H1 (cell line): ENCODE results near the gene SLC35D3. TPM values are rescaled to one million over a fixed set of nuclear protein-coding genes. Genes with fewer than 3 reads are reported as not detected.

ENCODE experiments used
- CTCF ChIA-PET: fragments of 300-600 bp; sonication (Branson Sonifier 250); formaldehyde crosslinking; loops from one replicate; lab custom pipeline; 2021; ENCODE audit not compliant: partially characterized antibody; lab: Charles Lee
- POLR2A ChIA-PET: fragments of 300-600 bp; sonication (Branson Sonifier 250); formaldehyde crosslinking; loops from one replicate; lab custom pipeline; 2021; ENCODE audit warnings: inconsistent platforms; ENCODE audit not compliant: partially characterized antibody; lab: Charles Lee
- DNase-seq, 2 experiments: peaks; one replicate each; pipeline versions ENCODE4 v3.0.0 to v3.0.0-alpha.2; 2010 to 2022; ENCODE audit warnings: low spot score in 2 of 2, low read depth in 1 of 2, mixed read lengths in 1 of 2
- FAIRE-seq: peaks from 2 replicates; lab custom pipeline; 2011; peaks lifted over from hg19 to GRCh38; lab: Jason Lieb, UNC
- H2AFZ ChIP-seq: 2 replicates; pipeline ENCODE4 v1.8.1; 2012; ENCODE audit warnings: low read length, inconsistent platforms
- H2AK5ac ChIP-seq: 2 replicates; pipeline ENCODE4 v1.6.1; 2013; ENCODE audit warnings: low read depth, low read length
- H2BK120ac ChIP-seq: replicated peaks from 2 replicates; pipeline ENCODE3; 2013; ENCODE audit warnings: low read depth, low read length, inconsistent platforms
- H2BK12ac ChIP-seq: 2 replicates; pipeline ENCODE4 v1.6.1; 2013; ENCODE audit warnings: low read depth, low read length
- H2BK15ac ChIP-seq: 2 replicates; pipeline ENCODE4 v1.6.1; 2013; ENCODE audit warnings: low read length
- H2BK20ac ChIP-seq: 2 replicates; pipeline ENCODE4 v1.6.1; 2013; ENCODE audit warnings: low read length
- H2BK5ac ChIP-seq: 2 replicates; pipeline ENCODE4 v1.6.1; 2013; ENCODE audit warnings: low read depth, low read length
- H3K14ac ChIP-seq: 2 replicates; pipeline ENCODE4 v1.6.1; 2013; ENCODE audit warnings: inconsistent platforms; ENCODE audit not compliant: insufficient read length
- H3K18ac ChIP-seq: 2 replicates; pipeline ENCODE4 v1.6.1; 2013; ENCODE audit warnings: low read length; ENCODE audit errors: extremely low read depth
- H3K23ac ChIP-seq: 2 replicates; pipeline ENCODE4 v1.6.1; 2013; ENCODE audit warnings: inconsistent platforms; ENCODE audit not compliant: insufficient read length
- H3K23me2 ChIP-seq: 2 replicates; pipeline ENCODE4 v1.6.1; 2013; ENCODE audit warnings: low read depth, low read length
- H3K27ac ChIP-seq: 2 replicates; pipeline ENCODE4 v1.6.1; 2011; ENCODE audit warnings: low read depth, low read length, inconsistent platforms
- H3K27me3 ChIP-seq, 4 experiments: replicated peaks in 1 of 4; 1 replicate in 1 of 4; 2 replicates in 3 of 4; pipeline versions ENCODE4 v1.6.1 to v1.8.1; 2011 to 2013; ENCODE audit warnings: low read length in 3 of 4, mild to moderate bottlenecking in 3 of 4, inconsistent platforms in 2 of 4, mixed read lengths in 2 of 4, moderate library complexity in 1 of 4; ENCODE audit not compliant: control insufficient read depth in 3 of 4, insufficient read depth in 3 of 4; ENCODE audit errors: extremely low read depth in 1 of 4
- H3K36me3 ChIP-seq, 4 experiments: 2 replicates each; pipeline versions ENCODE4 v1.6.1 to v1.8.1; 2011 to 2013; ENCODE audit warnings: mild to moderate bottlenecking in 4 of 4, low read length in 3 of 4, moderate library complexity in 2 of 4, control low read depth in 1 of 4, inconsistent platforms in 1 of 4; ENCODE audit not compliant: insufficient read depth in 4 of 4, control insufficient read depth in 2 of 4
- H3K4ac ChIP-seq: replicated peaks from 2 replicates; pipeline ENCODE3; 2013; ENCODE audit warnings: low read length, low read depth, mixed read lengths, inconsistent platforms; ENCODE audit not compliant: insufficient read length
- H3K4me1 ChIP-seq, 4 experiments: replicated peaks in 1 of 4; 1 replicate in 1 of 4; 2 replicates in 3 of 4; pipeline versions ENCODE4 v1.6.1 to v1.8.1; 2011 to 2013; ENCODE audit warnings: low read length in 3 of 4, inconsistent platforms in 2 of 4, mixed read lengths in 1 of 4; ENCODE audit not compliant: insufficient read depth in 4 of 4, control insufficient read depth in 3 of 4
- H3K4me2 ChIP-seq, 2 experiments: 2 replicates each; pipeline versions ENCODE4 v1.6.1 to v1.8.1; 2011 to 2013; ENCODE audit warnings: low read depth in 2 of 2, low read length in 2 of 2, control low read depth in 1 of 2, inconsistent platforms in 1 of 2, mild to moderate bottlenecking in 1 of 2; ENCODE audit not compliant: insufficient read depth in 1 of 2
- H3K4me3 ChIP-seq, 4 experiments: fragments of 200-600, 300-600 bp in 1 of 4; sonication (generic), shearing (Covaris generic), sonication (Bioruptor Twin) in 1 of 4; 2 replicates each; pipeline versions ENCODE4 v1.5.1 to v1.8.1; 2011 to 2016; ENCODE audit warnings: low read length in 4 of 4, low read depth in 3 of 4, control low read depth in 2 of 4, inconsistent platforms in 2 of 4, mild to moderate bottlenecking in 2 of 4, mixed read lengths in 1 of 4, moderate library complexity in 1 of 4; ENCODE audit not compliant: insufficient read depth in 2 of 4; ENCODE audit errors: extremely low read depth in 1 of 4
- H3K56ac ChIP-seq: replicated peaks from 2 replicates; pipeline ENCODE3; 2013; ENCODE audit warnings: low read depth, mild to moderate bottlenecking, mixed read lengths, low read length, inconsistent platforms; ENCODE audit not compliant: insufficient read length
- H3K79me1 ChIP-seq: 2 replicates; pipeline ENCODE4 v1.6.1; 2013; ENCODE audit warnings: low read depth, low read length, control low read depth
- H3K79me2 ChIP-seq, 2 experiments: 2 replicates each; pipeline versions ENCODE4 v1.6.1 to v1.8.1; 2012 to 2013; ENCODE audit warnings: low read length in 2 of 2, mild to moderate bottlenecking in 2 of 2, inconsistent platforms in 1 of 2; ENCODE audit not compliant: insufficient read depth in 2 of 2, control insufficient read depth in 1 of 2
- H3K9ac ChIP-seq, 4 experiments: replicated peaks in 1 of 4; 1 replicate in 1 of 4; 2 replicates in 3 of 4; pipeline versions ENCODE4 v1.6.1 to v1.8.1; 2011 to 2013; ENCODE audit warnings: low read depth in 3 of 4, low read length in 3 of 4, control low read depth in 2 of 4, mild to moderate bottlenecking in 2 of 4, moderate library complexity in 2 of 4, inconsistent platforms in 1 of 4; ENCODE audit errors: extremely low read depth in 1 of 4
- H3K9me3 ChIP-seq, 2 experiments: 2 replicates each; pipeline versions ENCODE4 v1.6.1 to v1.8.1; 2012 to 2013; ENCODE audit warnings: mild to moderate bottlenecking in 2 of 2, moderate library complexity in 2 of 2, control low read depth in 1 of 2, inconsistent platforms in 1 of 2, low read depth in 1 of 2, low read length in 1 of 2, mixed read lengths in 1 of 2; ENCODE audit not compliant: insufficient read depth in 2 of 2
- H4K20me1 ChIP-seq, 2 experiments: replicated peaks in 1 of 2; 2 replicates each; pipeline versions ENCODE3 to v1.8.1; 2011 to 2013; ENCODE audit warnings: inconsistent platforms in 2 of 2, low read length in 2 of 2, mild to moderate bottlenecking in 1 of 2; ENCODE audit not compliant: insufficient read depth in 2 of 2, control insufficient read depth in 1 of 2
- H4K5ac ChIP-seq: 2 replicates; pipeline ENCODE4 v1.6.1; 2013; ENCODE audit warnings: low read length, low read depth, mixed read lengths, inconsistent platforms; ENCODE audit not compliant: insufficient read length
- H4K8ac ChIP-seq: 2 replicates; pipeline ENCODE4 v1.8.0; 2013; ENCODE audit warnings: mild to moderate bottlenecking, moderate library complexity, low read length, inconsistent platforms; ENCODE audit not compliant: insufficient read depth; ENCODE audit errors: extremely low read depth
- H4K91ac ChIP-seq: replicated peaks from 2 replicates; pipeline ENCODE3; 2013; ENCODE audit warnings: low read length, mixed read lengths, inconsistent platforms; ENCODE audit not compliant: insufficient read length
- BACH1 ChIP-seq: IDR thresholded peaks from 2 replicates; pipeline ENCODE4 v1.6.1; 2012; ENCODE audit warnings: low read length, improper control_type of control experiment
- GTF2F1 ChIP-seq: IDR thresholded peaks from 2 replicates; pipeline ENCODE4 v1.6.1; 2012; ENCODE audit warnings: low read depth, low read length, improper control_type of control experiment, borderline replicate concordance
- KDM4A ChIP-seq: IDR thresholded peaks from one replicate; pipeline ENCODE4 v1.7.1; 2012; ENCODE audit warnings: low read depth, mild to moderate bottlenecking, moderate library complexity, low read length, inconsistent platforms; ENCODE audit not compliant: severe bottlenecking
- MAFK ChIP-seq: IDR thresholded peaks from 2 replicates; pipeline ENCODE4 v1.6.1; 2012; ENCODE audit warnings: low read depth, mild to moderate bottlenecking, improper control_type of control experiment, low read length
- NRF1 ChIP-seq: IDR thresholded peaks from 2 replicates; pipeline ENCODE4 v1.6.1; 2011; ENCODE audit warnings: mild to moderate bottlenecking, low read depth, low read length, improper control_type of control experiment
- POLR2AphosphoS5 ChIP-seq: IDR thresholded peaks from 2 replicates; pipeline ENCODE4 v1.6.1; 2011; ENCODE audit warnings: low read depth, low read length
- SIRT6 ChIP-seq: IDR thresholded peaks from one replicate; pipeline ENCODE4 v1.7.1; 2012; ENCODE audit warnings: low read length, inconsistent platforms
- SRF ChIP-seq: IDR thresholded peaks from 2 replicates; pipeline ENCODE4 v1.6.1; 2011; ENCODE audit warnings: mild to moderate bottlenecking, low read depth, low read length, moderate library complexity
- TAF7 ChIP-seq: optimal IDR thresholded peaks from 2 replicates; pipeline ENCODE3; 2011; ENCODE audit warnings: low read depth, mild to moderate bottlenecking, inconsistent platforms, low read length, moderate library complexity, borderline replicate concordance
- YY1 ChIP-seq: IDR thresholded peaks from 2 replicates; pipeline ENCODE4 v1.6.1; 2011; ENCODE audit warnings: low read depth, mild to moderate bottlenecking, low read length
- ZNF274 ChIP-seq: IDR thresholded peaks from 2 replicates; pipeline ENCODE4 v1.7.0; 2012; ENCODE audit warnings: low read length, borderline replicate concordance; ENCODE audit errors: extremely low read depth
- WGBS, 2 experiments: shearing (Covaris generic) in 1 of 2; methylation state at CpG; one replicate each; pipeline versions ENCODE4 v1.1.6 to v1.1.7; 2013 to 2015; ENCODE audit warnings: low lambda C conversion rate in 2 of 2, mixed read lengths in 2 of 2, inconsistent platforms in 1 of 2, low coverage in 1 of 2, missing lambda C conversion rate in 1 of 2; ENCODE audit not compliant: insufficient replicate concordance in 2 of 2, insufficient coverage in 1 of 2, insufficient read length in 1 of 2; ENCODE audit errors: extremely low coverage in 1 of 2, missing lambda C conversion rate in 1 of 2; 5-methylcytosine and 5-hydroxymethylcytosine counted together
- polyA plus RNA-seq, 7 experiments: library from polyadenylated mRNA; depleted of rRNA in 3 of 7; stranded (reverse) in 5 of 7; unstranded in 2 of 7; fragments of >200 nt in 5 of 7; fragments of 200-250 nt in 2 of 7; gene quantifications; 1 replicate in 5 of 7; 2 replicates in 1 of 7; 4 replicates in 1 of 7; pipeline versions ENCODE4 v1.2.1 to v1.2.3, GENCODE V29; 2011 to 2013; ENCODE audit warnings: missing spikeins in 2 of 7, mixed read lengths in 2 of 7
- total RNA-seq: library from RNA; stranded (reverse); fragmentation: NEBNext Ultra II Directional; extraction: Animal tissue kit (Norgen Biotek cat#: 25700); gene quantifications from 2 replicates; pipeline ENCODE4 v1.2.1, GENCODE V29; 2021
- TF ChIP-seq, protein P1 (sequence below): IDR thresholded peaks from 2 replicates; pipeline ENCODE4 v1.6.1; 2012; ENCODE audit warnings: inconsistent platforms

Gene SLC35D3
- total and polyA plus RNA-seq, 2 of the 8 experiments (the other 6 are each of a cell fraction or from before 2014, with no cell fraction given): 0.27 to 0.39 TPM

GRCh38 chr6:136918706-136919105, 3.4 kb upstream of the SLC35D3 start:
- POLR2A ChIA-PET: interaction anchor here (1.2 kb wide), 1 partner anchor 11 kb away, joined by 4 read pairs; no protein-coding TSS in a partner anchor
- peaks cover 0 to 4% (median 1%) of the 10 kb centered on the region in 4 experiments; a peak in 2 of 8 replicates for H3K36me3 ChIP-seq
- H3K14ac ChIP-seq: no peak overlapping the region
- H2AFZ ChIP-seq: no peak overlapping the region
- H3K56ac ChIP-seq: no peak overlapping the region
- no peak overlapping the region for H3K18ac ChIP-seq
- no peak overlapping the region for H2BK20ac ChIP-seq
- H3K4me3 ChIP-seq: no peak overlapping the region
- peaks cover 16% of the 10 kb centered on the region for H3K23me2 ChIP-seq
- H3K4me2 ChIP-seq: no peak overlapping the region
- H3K4me1 ChIP-seq: peaks cover 0 to 12% (median 8%) of the 10 kb centered on the region in 4 experiments; a peak in 5 of 7 replicates
- H3K9ac ChIP-seq: no peak overlapping the region
- CTCF ChIA-PET: interaction anchor here (0.9 to 1.6 kb wide), 6 partner anchors 8 to 275 kb away, joined by 3 to 5 read pairs (median 4); no protein-coding TSS in a partner anchor
- no peak overlapping the region for H3K27ac ChIP-seq
- DNase-seq: no peak
- peaks cover 31 to 45% (median 44%) of the 10 kb centered on the region in 4 experiments for H3K27me3 ChIP-seq
- H4K5ac ChIP-seq: no peak overlapping the region
- H2BK15ac ChIP-seq: no peak overlapping the region
- H4K91ac ChIP-seq: no peak overlapping the region
- FAIRE-seq: no peak
- no peak overlapping the region for H2BK12ac ChIP-seq
- no peak for TF ChIP-seq GTF2F1
- no peak for TF ChIP-seq SRF
- no peak for TF ChIP-seq BACH1
- TF ChIP-seq NRF1: no peak
- TF ChIP-seq SIRT6: no peak
- no peak for TF ChIP-seq YY1
- no peak for TF ChIP-seq KDM4A
- TF ChIP-seq, protein P1, sequence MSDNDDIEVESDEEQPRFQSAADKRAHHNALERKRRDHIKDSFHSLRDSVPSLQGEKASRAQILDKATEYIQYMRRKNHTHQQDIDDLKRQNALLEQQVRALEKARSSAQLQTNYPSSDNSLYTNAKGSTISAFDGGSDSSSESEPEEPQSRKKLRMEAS: no peak
- no peak for TF ChIP-seq ZNF274
- TF ChIP-seq TAF7: no peak
- no peak for TF ChIP-seq POLR2AphosphoS5
- TF ChIP-seq MAFK: no peak
- H4K8ac ChIP-seq: no peak overlapping the region
- H3K79me1 ChIP-seq: no peaks in the 10 kb centered on the region
- 91% methylated on average over 3 of the region's 3 CpGs; no CpG with 5 or more reads in 1 of the 2 experiments for WGBS, 2 experiments
- H3K79me2 ChIP-seq: no peaks in the 10 kb centered on the region
- no peak overlapping the region for H3K23ac ChIP-seq
- peaks cover 0 to 3% of the 10 kb centered on the region in 2 experiments; a peak in 1 of 4 replicates for H3K9me3 ChIP-seq
- no peak overlapping the region for H3K4ac ChIP-seq
- H2BK120ac ChIP-seq: no peak overlapping the region
- no peak overlapping the region for H2BK5ac ChIP-seq
- no peaks in the 10 kb centered on the region for H4K20me1 ChIP-seq
- no peak overlapping the region for H2AK5ac ChIP-seq
